ENCODE data around the gene CCDC192.

GRCh38 chr5:127700237-127700766 lies 2.9 kb upstream of the CCDC192 start:
- TF ChIP-seq POLR2A (IDR thresholded peaks at IDR 0.05) (no peak), CTCF (IDR thresholded peaks at IDR 0.05) (no peak)

Data from vagina (tissue), 2 donors.